Uterus (tissue), 4 donors: ENCODE data around the gene EML5. TPM values are rescaled to one million over a fixed set of nuclear protein-coding genes. Genes with fewer than 3 reads are reported as not detected.

Source experiments
- DNase-seq, 2 donors: peaks; one replicate each; pipeline ENCODE4 v3.0.0-alpha.2; 2019 to 2020
- H3K27ac ChIP-seq, 2 donors: fragments of 200-600 bp; sonication (generic); 1 replicate in 1 of 2; 2 replicates in 1 of 2; pipeline ENCODE4 v1.5.1; 2016 to 2018
- H3K27me3 ChIP-seq, 2 donors: fragments of 200-600 bp; sonication (generic); one replicate each; pipeline ENCODE4 v1.5.1; 2018 to 2019; ENCODE audit warnings: control low read depth in 1 of 2
- H3K36me3 ChIP-seq, 2 donors: fragments of 200-600 bp; sonication (generic); one replicate each; pipeline ENCODE4 v1.5.1; 2019; ENCODE audit warnings: control low read depth in 1 of 2
- H3K4me1 ChIP-seq, 2 donors: fragments of 200-600 bp; sonication (generic); one replicate each; pipeline ENCODE4 v1.5.1; 2018 to 2019; ENCODE audit warnings: control low read depth in 1 of 2
- H3K4me3 ChIP-seq, 2 donors: fragments of 200-600 bp; sonication (generic); 1 replicate in 1 of 2; 2 replicates in 1 of 2; pipeline ENCODE4 v1.5.1; 2018 to 2019; ENCODE audit warnings: mild to moderate bottlenecking in 1 of 2
- H3K9me3 ChIP-seq, 2 donors: fragments of 200-600 bp; sonication (generic); one replicate each; pipeline ENCODE4 v1.5.1; 2019; ENCODE audit warnings: control low read depth in 1 of 2
- CTCF ChIP-seq, 4 experiments: fragments of 200-600 bp in 2 of 4; fragments of 450-650 bp in 2 of 4; sonication (generic) in 2 of 4; IDR thresholded peaks; one replicate each; pipeline ENCODE4 v1.5.1; 2016 to 2019; ENCODE audit warnings: antibody characterized with exemption in 4 of 4, mild to moderate bottlenecking in 2 of 4, moderate library complexity in 1 of 4
- POLR2A ChIP-seq, 2 donors: fragments of 450-650 bp; IDR thresholded peaks; one replicate each; pipeline ENCODE4 v1.6.1; 2016; ENCODE audit warnings: antibody characterized with exemption in 2 of 2, mild to moderate bottlenecking in 1 of 2, moderate library complexity in 1 of 2
- intact Hi-C: fragments of 100-400 bp; cut with DNase I; formaldehyde crosslinking; loops from one replicate; pipeline ENCODE4 v1.15.1; 2023; ENCODE audit warnings: low total_unique reads
- total RNA-seq, 4 donors: library from RNA; depleted of rRNA in 3 of 4; stranded (reverse); fragments of >200 nt in 3 of 4; gene quantifications; one replicate each; pipeline versions ENCODE4 v1.1.0 to v1.2.4, GENCODE V29; 2014 to 2023
- donor health status: DM: yes; HTN: yes; CAD: no.

The EML5 gene
- total RNA-seq, 4 donors from 2014 or later: 0.26 to 4.4 (median 2.9) TPM

GRCh38 chr14:88667555-88668273, 125.0 kb downstream of the EML5 start:
- no peak overlapping the region for H3K27ac ChIP-seq
- TF ChIP-seq POLR2A (IDR thresholded peaks at IDR 0.05): no peak
- TF ChIP-seq CTCF (IDR thresholded peaks at IDR 0.05): peak; percentile 49 to 63 (median 54)
- no peaks in the 10 kb centered on the region for H3K27me3 ChIP-seq
- no peaks in the 10 kb centered on the region for H3K36me3 ChIP-seq
- no peaks in the 10 kb centered on the region for H3K4me1 ChIP-seq
- no peak overlapping the region for H3K4me3 ChIP-seq
- no peaks in the 10 kb centered on the region for H3K9me3 ChIP-seq
- intact Hi-C loops: no loop called here
- DNase-seq: peak in 1 of 2 donors; percentile 25

- intact Hi-C loops: no loop called here
- Histone ChIP-seq H3K9me3 (no peaks in the 10 kb centered on the region), H3K4me3 (no peak overlapping the region), H3K27me3 (no peaks in the 10 kb centered on the region), H3K4me1 (no peaks in the 10 kb centered on the region), H3K36me3 (no peaks in the 10 kb centered on the region), H3K27ac (no peak overlapping the region)
- TF ChIP-seq POLR2A (IDR thresholded peaks at IDR 0.05): no peak
- no peak for TF ChIP-seq CTCF (IDR thresholded peaks at IDR 0.05)
- no peak for DNase-seq
Observed at GRCh38 chr14:88660056-88660455, 132.7 kb downstream of the EML5 start.

GRCh38 chr14:88639221-88639620, 153.5 kb downstream of the EML5 start:
- TF ChIP-seq POLR2A (IDR thresholded peaks at IDR 0.05) (no peak), CTCF (IDR thresholded peaks at IDR 0.05) (no peak)
- H3K36me3 ChIP-seq: no peaks in the 10 kb centered on the region
- no peak for DNase-seq
- intact Hi-C loops: no loop called here
- H3K4me3 ChIP-seq: no peak overlapping the region
- no peaks in the 10 kb centered on the region for H3K4me1 ChIP-seq
- no peak overlapping the region for H3K27ac ChIP-seq
- no peaks in the 10 kb centered on the region for H3K27me3 ChIP-seq
- H3K9me3 ChIP-seq: no peaks in the 10 kb centered on the region

GRCh38 chr14:88632512-88632911, 160.2 kb downstream of the EML5 start:
- no peak for DNase-seq
- no peaks in the 10 kb centered on the region for H3K9me3 ChIP-seq
- no peaks in the 10 kb centered on the region for H3K36me3 ChIP-seq
- TF ChIP-seq CTCF (IDR thresholded peaks at IDR 0.05) (no peak), POLR2A (IDR thresholded peaks at IDR 0.05) (no peak)
- no peaks in the 10 kb centered on the region for H3K4me1 ChIP-seq
- H3K27ac ChIP-seq: no peak overlapping the region
- H3K27me3 ChIP-seq: no peaks in the 10 kb centered on the region
- intact Hi-C loops: no loop called here
- no peak overlapping the region for H3K4me3 ChIP-seq

GRCh38 chr14:88631091-88631490, 161.7 kb downstream of the EML5 start:
- Histone ChIP-seq H3K36me3 (no peaks in the 10 kb centered on the region), H3K4me3 (no peak overlapping the region), H3K27me3 (no peaks in the 10 kb centered on the region), H3K4me1 (no peaks in the 10 kb centered on the region), H3K27ac (no peak overlapping the region), H3K9me3 (no peaks in the 10 kb centered on the region)
- intact Hi-C loops: no loop called here
- no peak for DNase-seq
- TF ChIP-seq CTCF (IDR thresholded peaks at IDR 0.05) (no peak), POLR2A (IDR thresholded peaks at IDR 0.05) (no peak)
